ENCODE data around the gene SLC27A3. TPM values are rescaled to one million over a fixed set of nuclear protein-coding genes. Genes with fewer than 3 reads are reported as not detected.

SLC27A3 gene
- total RNA-seq, 1 experiment from 2014 or later: 38.9 TPM

GRCh38 chr1:153775458-153776327 lies 486 bp downstream of the SLC27A3 start:
- H3K9me3 Mint-ChIP-seq: no peaks in the 10 kb centered on the region
- H3K4me3 Mint-ChIP-seq: peak overlapping the region; percentile 86
- peaks cover 16% of the 10 kb centered on the region for H3K36me3 Mint-ChIP-seq
- ChIA-PET CTCF (interaction anchor here (0.6 to 2.8 kb wide), 12 partner anchors 10 to 265 kb away, joined by 3 to 26 read pairs (median 4); partner anchors contain the start of genes DENND4B, NPR1, RAB13 and S100A13), POLR2A (interaction anchor here (0.5 to 1.6 kb wide), 14 partner anchors 8 to 215 kb away, joined by 3 to 13 read pairs (median 4); partner anchors contain the start of genes CHTOP, INTS3, JTB and RPS27)
- H3K27me3 Mint-ChIP-seq (ENCODE audit: low read depth): no peaks in the 10 kb centered on the region
- ATAC-seq (peak; percentile 85), DNase-seq (ENCODE audit: low spot score) (peak; percentile 95)
- peaks cover 36% of the 10 kb centered on the region for H3K4me1 Mint-ChIP-seq
- H3K27ac Mint-ChIP-seq: peak overlapping the region; percentile 74; the same call in 1 of the 2 replicates
- TF ChIP-seq CREB1 (CRISPR knock-in tag; IDR thresholded peaks at IDR 0.05) (0 out of 2 replicates have a peak, but pooled peaks have one; percentile 30), ZNF232 (CRISPR knock-in tag; IDR thresholded peaks at IDR 0.05) (peak; percentile 57; the same call in 1 of the 2 replicates), TP53 (CRISPR knock-in tag; IDR thresholded peaks at IDR 0.05) (peak; percentile 81; the same call in 1 of the 2 replicates), MAX (CRISPR knock-in tag; IDR thresholded peaks at IDR 0.05) (peak; percentile 65; the same call in 1 of the 2 replicates), CREM (CRISPR knock-in tag; IDR thresholded peaks at IDR 0.05) (0 out of 2 replicates have a peak, but pooled peaks have one; percentile 10), E2F4 (CRISPR knock-in tag; IDR thresholded peaks at IDR 0.05; ENCODE audit: borderline replicate concordance, low read depth) (0 out of 2 replicates have a peak, but pooled peaks have one; percentile 57), ZNF263 (CRISPR knock-in tag; IDR thresholded peaks at IDR 0.05; ENCODE audit: low read depth) (0 out of 2 replicates have a peak, but pooled peaks have one; percentile 15), ZSCAN18 (CRISPR knock-in tag; IDR thresholded peaks at IDR 0.05) (no peak), IRF1 (CRISPR knock-in tag; IDR thresholded peaks at IDR 0.05) (peak; percentile 77; the same call in 1 of the 2 replicates), USF2 (CRISPR knock-in tag; IDR thresholded peaks at IDR 0.05) (0 out of 2 replicates have a peak, but pooled peaks have one; percentile 29), ZNF425 (CRISPR knock-in tag; conservative IDR thresholded peaks at IDR 0.05) (no peak), SP1 (CRISPR knock-in tag; conservative IDR thresholded peaks at IDR 0.05) (peak; percentile 37), ARID4B (CRISPR knock-in tag; IDR thresholded peaks at IDR 0.05; ENCODE audit: borderline replicate concordance) (peak; percentile 8; the same call in 1 of the 2 replicates), FOXK1 (CRISPR knock-in tag; IDR thresholded peaks at IDR 0.05) (peak; percentile 74; the same call in 1 of the 2 replicates), ZMAT4 (CRISPR knock-in tag; IDR thresholded peaks at IDR 0.05) (no peak), GABPB1 (CRISPR knock-in tag; IDR thresholded peaks at IDR 0.05) (0 out of 2 replicates have a peak, but pooled peaks have one; percentile 42), ELF4 (CRISPR knock-in tag; IDR thresholded peaks at IDR 0.05; ENCODE audit: low read depth) (no peak), ZNF281 (CRISPR knock-in tag; IDR thresholded peaks at IDR 0.05) (no peak), NFATC4 (CRISPR knock-in tag; IDR thresholded peaks at IDR 0.05) (no peak), GTF2I (CRISPR knock-in tag; conservative IDR thresholded peaks at IDR 0.05) (no peak)
